ENCODE data around the gene SLC1A4. TPM values are rescaled to one million over a fixed set of nuclear protein-coding genes. Genes with fewer than 3 reads are reported as not detected.

The SLC1A4 gene
- total and polyA plus RNA-seq, 10 of the 15 experiments (the other 5 are each of a cell fraction or from before 2014, with no cell fraction given) = 10.8 to 43.2 (median 27.7) TPM

DNA sequence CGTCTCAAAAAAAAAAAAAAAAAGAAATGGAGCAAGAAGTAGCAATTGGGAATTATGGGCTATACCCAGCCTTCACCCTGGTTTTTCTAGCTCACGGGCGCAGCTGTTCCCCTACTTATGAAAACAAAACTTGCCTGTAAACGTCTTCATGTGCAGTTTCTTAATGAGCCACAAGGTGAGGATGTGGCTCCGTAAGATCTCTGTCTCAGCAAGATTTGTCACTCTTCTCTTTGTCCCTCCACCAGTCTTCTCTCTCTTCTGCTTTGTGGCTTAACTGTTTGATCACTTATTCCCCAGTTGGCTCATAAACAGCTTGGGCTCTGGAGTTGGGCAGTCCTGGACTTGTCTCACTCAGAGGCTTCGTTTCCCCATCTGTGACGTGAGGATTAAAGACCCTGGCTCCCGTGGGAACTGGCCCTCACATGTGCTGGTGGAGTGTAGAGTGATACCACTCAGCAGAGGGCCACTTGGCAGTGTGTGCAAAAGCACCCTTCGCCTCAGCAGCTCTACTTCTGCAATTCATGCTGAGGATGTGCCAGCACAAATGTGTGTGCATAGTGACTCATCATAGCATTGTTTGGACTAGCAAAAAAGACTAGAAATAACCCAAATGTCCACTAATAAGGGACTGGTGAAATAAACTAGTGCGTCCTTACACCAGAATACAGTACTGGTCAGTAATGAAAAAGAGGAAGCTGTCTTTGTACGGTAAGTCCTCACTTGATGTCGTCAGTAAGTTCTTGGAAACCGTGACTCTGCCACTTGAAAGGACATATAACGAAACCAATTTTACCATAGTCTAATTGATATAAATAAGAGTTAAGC is 75.7 kb downstream of the SLC1A4 start (continued):
- TF ChIP-seq, protein P1, sequence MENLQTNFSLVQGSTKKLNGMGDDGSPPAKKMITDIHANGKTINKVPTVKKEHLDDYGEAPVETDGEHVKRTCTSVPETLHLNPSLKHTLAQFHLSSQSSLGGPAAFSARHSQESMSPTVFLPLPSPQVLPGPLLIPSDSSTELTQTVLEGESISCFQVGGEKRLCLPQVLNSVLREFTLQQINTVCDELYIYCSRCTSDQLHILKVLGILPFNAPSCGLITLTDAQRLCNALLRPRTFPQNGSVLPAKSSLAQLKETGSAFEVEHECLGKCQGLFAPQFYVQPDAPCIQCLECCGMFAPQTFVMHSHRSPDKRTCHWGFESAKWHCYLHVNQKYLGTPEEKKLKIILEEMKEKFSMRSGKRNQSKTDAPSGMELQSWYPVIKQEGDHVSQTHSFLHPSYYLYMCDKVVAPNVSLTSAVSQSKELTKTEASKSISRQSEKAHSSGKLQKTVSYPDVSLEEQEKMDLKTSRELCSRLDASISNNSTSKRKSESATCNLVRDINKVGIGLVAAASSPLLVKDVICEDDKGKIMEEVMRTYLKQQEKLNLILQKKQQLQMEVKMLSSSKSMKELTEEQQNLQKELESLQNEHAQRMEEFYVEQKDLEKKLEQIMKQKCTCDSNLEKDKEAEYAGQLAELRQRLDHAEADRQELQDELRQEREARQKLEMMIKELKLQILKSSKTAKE (IDR thresholded peaks at IDR 0.05; ENCODE audit: low read depth, poor library complexity, severe bottlenecking) = peak; percentile 62
- TF ChIP-seq TCF12 (IDR thresholded peaks at IDR 0.05; ENCODE audit: low read depth, low read length) (0 out of 2 replicates have a peak, but pooled peaks have one; percentile 41), SMC3 (IDR thresholded peaks at IDR 0.05; ENCODE audit: borderline replicate concordance, low read length) (peak; percentile 87)
- TF ChIP-seq, protein P2, sequence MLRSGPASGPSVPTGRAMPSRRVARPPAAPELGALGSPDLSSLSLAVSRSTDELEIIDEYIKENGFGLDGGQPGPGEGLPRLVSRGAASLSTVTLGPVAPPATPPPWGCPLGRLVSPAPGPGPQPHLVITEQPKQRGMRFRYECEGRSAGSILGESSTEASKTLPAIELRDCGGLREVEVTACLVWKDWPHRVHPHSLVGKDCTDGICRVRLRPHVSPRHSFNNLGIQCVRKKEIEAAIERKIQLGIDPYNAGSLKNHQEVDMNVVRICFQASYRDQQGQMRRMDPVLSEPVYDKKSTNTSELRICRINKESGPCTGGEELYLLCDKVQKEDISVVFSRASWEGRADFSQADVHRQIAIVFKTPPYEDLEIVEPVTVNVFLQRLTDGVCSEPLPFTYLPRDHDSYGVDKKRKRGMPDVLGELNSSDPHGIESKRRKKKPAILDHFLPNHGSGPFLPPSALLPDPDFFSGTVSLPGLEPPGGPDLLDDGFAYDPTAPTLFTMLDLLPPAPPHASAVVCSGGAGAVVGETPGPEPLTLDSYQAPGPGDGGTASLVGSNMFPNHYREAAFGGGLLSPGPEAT (IDR thresholded peaks at IDR 0.05; ENCODE audit: low read depth) = peak; percentile 59; the same call in 1 of the 2 replicates

Data from GM12878 (cell line).